NT2/D1 (cell line): ENCODE results near the gene GRIA4.

Experiments
- DNase-seq: peaks from one replicate; pipeline ENCODE4 v3.0.0-alpha.2; 2011; ENCODE audit warnings: low read depth, low spot score
- H3K27me3 ChIP-seq: 2 replicates; pipeline ENCODE4 v1.6.0; 2011; ENCODE audit warnings: mild to moderate bottlenecking; ENCODE audit not compliant: insufficient read length, insufficient read depth
- H3K36me3 ChIP-seq: 2 replicates; pipeline ENCODE4 v1.6.1; 2011; ENCODE audit warnings: mild to moderate bottlenecking, low read length, mixed read lengths; ENCODE audit not compliant: insufficient read depth, insufficient read length
- H3K4me1 ChIP-seq: 2 replicates; pipeline ENCODE4 v1.5.1; 2011; ENCODE audit not compliant: insufficient read depth, insufficient read length
- H3K4me3 ChIP-seq: 2 replicates; pipeline ENCODE4 v1.5.1; 2011; ENCODE audit warnings: low read depth; ENCODE audit not compliant: insufficient read length
- H3K9ac ChIP-seq: 2 replicates; pipeline ENCODE4 v1.6.0; 2011; ENCODE audit warnings: low read depth; ENCODE audit not compliant: insufficient read length
- H3K9me3 ChIP-seq: 2 replicates; pipeline ENCODE4 v1.5.1; 2011; ENCODE audit warnings: mild to moderate bottlenecking, low read length; ENCODE audit not compliant: insufficient read depth
- SUZ12 ChIP-seq: IDR thresholded peaks from 2 replicates; pipeline ENCODE4 v1.6.1; 2011; ENCODE audit not compliant: insufficient read length, insufficient read depth; ENCODE audit errors: extremely low read depth
- YY1 ChIP-seq: IDR thresholded peaks from 2 replicates; pipeline ENCODE4 v1.6.1; 2011; ENCODE audit not compliant: insufficient read length, insufficient read depth
- ZNF274 ChIP-seq: IDR thresholded peaks from 2 replicates; pipeline ENCODE4 v1.6.1; 2011; ENCODE audit warnings: mild to moderate bottlenecking, low read depth, low read length

GRIA4 gene

DNA sequence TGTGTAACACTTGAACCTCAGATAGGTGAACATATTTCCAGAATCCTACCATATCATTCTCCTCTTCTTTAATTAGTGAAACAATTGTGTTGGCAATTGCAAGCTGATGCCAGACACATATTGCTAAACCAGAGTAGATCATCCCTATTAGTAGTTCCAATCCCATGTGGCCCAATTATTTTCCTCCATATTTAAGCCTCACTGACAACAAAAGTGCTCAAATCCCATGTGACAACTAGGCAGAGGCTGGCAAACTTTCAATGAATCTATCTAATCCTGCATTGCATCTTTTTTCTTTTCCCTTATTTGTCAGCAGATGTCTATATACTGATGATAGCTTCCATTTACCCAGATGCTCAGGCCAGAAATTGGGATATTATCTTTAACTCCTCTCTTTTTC, 90.4 kb downstream of the GRIA4 start:
- TF ChIP-seq YY1 (no peak), ZNF274 (no peak), SUZ12 (no peak)
- Histone ChIP-seq H3K27me3 (no peaks in the 10 kb centered on the region), H3K4me1 (no peaks in the 10 kb centered on the region), H3K36me3 (no peaks in the 10 kb centered on the region), H3K4me3 (no peak overlapping the region), H3K9me3 (no peaks in the 10 kb centered on the region), H3K9ac (no peak overlapping the region)
- no peak for DNase-seq

DNA sequence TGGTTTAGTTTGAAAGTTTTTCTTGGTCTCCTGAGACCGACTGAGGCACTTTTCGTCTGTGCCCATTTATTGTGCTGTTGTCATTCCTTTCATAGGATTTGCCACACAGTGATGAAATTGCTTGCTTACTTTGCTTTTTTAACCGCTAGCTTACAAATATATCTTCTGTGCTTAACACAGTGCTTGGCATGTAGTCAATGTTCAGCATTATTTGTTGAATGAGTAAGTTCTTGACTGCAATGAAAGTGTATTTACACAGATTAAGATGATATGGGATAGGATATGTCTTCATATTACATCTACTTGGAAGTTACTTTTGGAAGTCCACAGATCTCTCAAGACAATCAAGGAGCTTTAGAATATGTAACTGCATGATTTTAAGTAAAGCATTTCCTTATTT, 91.2 kb downstream of the GRIA4 start:
- Histone ChIP-seq H3K36me3 (no peaks in the 10 kb centered on the region), H3K4me3 (no peak overlapping the region), H3K27me3 (no peaks in the 10 kb centered on the region), H3K9ac (no peak overlapping the region), H3K9me3 (no peaks in the 10 kb centered on the region), H3K4me1 (no peaks in the 10 kb centered on the region)
- no peak for DNase-seq
- no peak for TF ChIP-seq SUZ12

DNA sequence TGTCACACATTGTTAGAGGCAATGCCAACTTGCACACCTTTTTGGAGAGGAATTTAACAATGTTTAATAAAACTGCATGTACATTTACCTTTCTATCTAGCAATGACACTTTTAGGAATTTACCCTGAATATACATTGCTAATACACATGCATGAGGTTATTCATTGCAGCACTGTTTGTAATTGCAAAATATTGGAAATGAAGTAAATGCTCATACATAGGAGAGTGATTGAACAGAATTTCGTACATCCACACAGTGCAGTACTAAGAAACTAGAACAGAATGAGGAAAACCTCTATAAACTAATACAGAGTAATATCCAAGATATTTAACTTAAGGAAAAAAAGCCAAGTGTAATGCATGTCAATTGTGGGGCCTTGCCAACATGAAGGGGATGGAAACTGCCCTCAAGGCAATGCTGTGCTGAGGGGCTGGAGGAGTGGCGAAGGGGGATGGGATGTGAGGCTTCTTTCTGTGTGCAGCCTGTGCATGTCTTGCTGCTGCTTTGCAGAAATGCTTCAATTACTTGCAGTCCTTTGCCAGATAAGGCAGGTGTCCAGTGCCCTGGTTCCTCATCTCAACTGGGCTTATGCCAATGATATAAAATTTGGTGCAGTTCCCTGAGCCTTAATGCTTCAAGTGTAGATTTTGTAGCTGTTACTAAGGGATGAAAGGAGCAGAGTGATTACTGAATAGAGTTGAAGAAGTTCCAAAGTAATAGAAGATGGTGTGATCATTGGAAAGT, 96.1 kb downstream of the GRIA4 start:
- Histone ChIP-seq H3K9ac (no peak overlapping the region), H3K27me3 (no peaks in the 10 kb centered on the region)
- no peak for DNase-seq

DNA sequence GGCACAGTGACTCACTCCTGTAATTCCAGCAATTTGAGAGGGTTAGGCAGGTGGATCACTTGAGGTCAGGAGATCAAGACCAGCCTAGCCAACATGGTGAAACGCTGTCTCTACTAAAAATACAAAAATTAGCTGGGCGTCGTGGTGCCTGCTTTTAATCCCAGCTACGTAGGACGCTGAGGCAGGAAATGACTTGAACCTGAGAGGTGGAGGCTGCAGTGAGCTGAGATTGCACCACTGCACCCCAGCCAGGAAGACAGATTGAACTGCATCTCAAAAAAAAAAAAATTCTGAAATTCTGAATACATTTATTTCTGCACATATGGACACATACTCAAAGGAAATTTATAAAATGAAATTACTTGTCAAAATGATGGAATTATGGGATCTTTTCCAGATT, 103.2 kb downstream of the GRIA4 start:
- H3K9me3 ChIP-seq: no peaks in the 10 kb centered on the region
- no peaks in the 10 kb centered on the region for H3K27me3 ChIP-seq
- H3K4me3 ChIP-seq: no peak overlapping the region
- no peaks in the 10 kb centered on the region for H3K4me1 ChIP-seq
- no peak overlapping the region for H3K9ac ChIP-seq
- no peak for DNase-seq
- no peaks in the 10 kb centered on the region for H3K36me3 ChIP-seq
- TF ChIP-seq ZNF274 (no peak), SUZ12 (no peak), YY1 (no peak)

More for the DNA sequence above, 96.1 kb downstream of the GRIA4 start:
- H3K36me3 ChIP-seq: no peaks in the 10 kb centered on the region
- TF ChIP-seq YY1: no peak
- no peak for TF ChIP-seq SUZ12
- no peak for TF ChIP-seq ZNF274
- H3K4me3 ChIP-seq: no peak overlapping the region
- no peaks in the 10 kb centered on the region for H3K9me3 ChIP-seq
- no peaks in the 10 kb centered on the region for H3K4me1 ChIP-seq

DNA sequence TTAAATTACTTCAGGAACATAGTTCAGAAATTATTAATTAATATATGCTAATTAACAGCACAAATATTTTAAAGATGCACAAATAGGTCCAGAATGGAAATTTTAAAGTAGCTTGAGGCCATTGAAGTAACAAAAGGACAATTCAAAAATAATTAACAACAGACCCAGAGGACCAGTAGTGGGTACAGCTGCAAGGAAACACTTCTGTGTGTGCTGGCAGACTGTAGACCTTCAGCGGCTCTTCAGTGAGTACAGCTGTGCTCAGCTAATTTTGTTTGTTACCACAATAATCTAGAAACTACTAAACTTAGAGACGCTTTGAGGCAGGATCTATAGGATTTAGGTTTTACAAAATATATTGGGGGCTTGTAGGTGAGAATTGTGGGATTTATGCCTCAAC, 103.8 kb downstream of the GRIA4 start:
- no peak for DNase-seq
- Histone ChIP-seq H3K36me3 (no peaks in the 10 kb centered on the region), H3K9me3 (no peaks in the 10 kb centered on the region), H3K9ac (no peak overlapping the region), H3K4me1 (no peaks in the 10 kb centered on the region), H3K4me3 (no peak overlapping the region), H3K27me3 (no peaks in the 10 kb centered on the region)
- TF ChIP-seq YY1: no peak
- TF ChIP-seq ZNF274: no peak
- TF ChIP-seq SUZ12: no peak

DNA sequence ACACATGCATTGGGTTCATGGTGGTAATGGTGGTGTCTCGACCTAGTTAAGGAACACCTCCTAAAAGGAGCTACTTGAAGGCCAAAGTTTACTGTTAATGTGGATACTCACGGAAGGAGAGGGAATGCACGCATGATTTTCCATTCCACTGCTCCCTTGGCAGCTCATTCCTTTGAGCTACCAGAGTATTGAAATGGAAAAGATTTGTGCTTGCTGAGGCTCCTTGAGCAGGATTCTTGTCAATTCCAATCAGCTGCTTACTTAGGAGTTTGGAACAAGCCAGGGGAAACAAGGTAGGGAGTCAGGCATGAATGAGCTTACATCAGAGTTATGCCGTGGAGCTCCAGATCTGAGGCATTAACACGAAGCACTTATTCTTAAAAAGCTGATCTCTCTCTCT, 108.8 kb downstream of the GRIA4 start:
- Histone ChIP-seq H3K27me3 (no peaks in the 10 kb centered on the region), H3K9ac (no peak overlapping the region), H3K36me3 (no peaks in the 10 kb centered on the region), H3K4me3 (no peak overlapping the region), H3K9me3 (no peaks in the 10 kb centered on the region), H3K4me1 (no peaks in the 10 kb centered on the region)
- no peak for TF ChIP-seq SUZ12
- no peak for DNase-seq

DNA sequence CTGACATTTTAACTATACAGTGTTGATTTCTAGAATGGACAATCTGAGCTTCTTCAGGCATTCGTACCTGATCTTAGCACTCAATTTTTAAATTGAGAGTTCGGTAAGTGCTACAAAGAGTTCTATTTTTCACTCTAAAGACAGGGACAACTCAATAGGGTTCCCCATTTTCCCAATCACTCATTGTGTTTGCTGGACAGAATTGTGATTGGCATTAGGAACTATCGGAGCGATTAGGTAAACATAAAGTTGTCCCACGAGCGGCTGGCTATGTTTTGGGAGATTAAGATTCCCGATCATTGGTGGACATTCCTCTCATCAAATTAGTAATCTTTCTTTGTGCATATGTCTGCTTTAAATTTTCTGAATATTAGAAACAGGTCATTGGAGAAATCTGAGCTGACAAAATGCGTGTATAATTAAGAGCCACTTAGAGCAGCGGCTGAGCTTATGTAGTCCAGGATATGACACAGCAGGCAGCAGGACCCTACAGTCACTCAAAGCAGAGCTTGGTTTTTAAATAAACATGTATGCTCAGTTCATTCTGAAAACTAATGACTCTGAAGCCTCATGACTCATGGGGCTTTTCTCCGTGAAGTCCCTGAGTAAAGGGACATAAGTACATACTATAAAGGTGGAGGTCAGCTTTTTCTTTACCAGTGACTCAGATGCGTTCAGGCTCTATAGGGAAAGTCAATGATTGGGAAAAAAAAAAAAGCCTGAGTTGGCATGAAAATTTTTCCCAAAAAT, 109.4 kb downstream of the GRIA4 start:
- no peak for DNase-seq
- no peak for TF ChIP-seq SUZ12
- TF ChIP-seq ZNF274: no peak
- TF ChIP-seq YY1: no peak
- H3K36me3 ChIP-seq: no peaks in the 10 kb centered on the region
- no peak overlapping the region for H3K4me3 ChIP-seq
- no peaks in the 10 kb centered on the region for H3K27me3 ChIP-seq
- no peaks in the 10 kb centered on the region for H3K9me3 ChIP-seq
- H3K9ac ChIP-seq: no peak overlapping the region
- H3K4me1 ChIP-seq: no peaks in the 10 kb centered on the region
